Stimulated activated CD4-positive, alpha-beta T cell treated with anti-CD3 and anti-CD28 coated beads, Interleukin-12 subunit alpha, Interleukin-12 subunit beta, amount 100 ng/mL, for 24 hours (primary cell): Measurements from ENCODE around the gene NAALADL2.

ENCODE experiments used
- DNase-seq, 2 experiments: peaks; one replicate each; pipeline ENCODE4 v3.0.0-alpha.2; 2020; ENCODE audit warnings: low read depth in 2 of 2

The NAALADL2 gene

GRCh38 chr3:174973465-174973864 lies 114.3 kb downstream of the NAALADL2 start:
- no peak for DNase-seq

DNA sequence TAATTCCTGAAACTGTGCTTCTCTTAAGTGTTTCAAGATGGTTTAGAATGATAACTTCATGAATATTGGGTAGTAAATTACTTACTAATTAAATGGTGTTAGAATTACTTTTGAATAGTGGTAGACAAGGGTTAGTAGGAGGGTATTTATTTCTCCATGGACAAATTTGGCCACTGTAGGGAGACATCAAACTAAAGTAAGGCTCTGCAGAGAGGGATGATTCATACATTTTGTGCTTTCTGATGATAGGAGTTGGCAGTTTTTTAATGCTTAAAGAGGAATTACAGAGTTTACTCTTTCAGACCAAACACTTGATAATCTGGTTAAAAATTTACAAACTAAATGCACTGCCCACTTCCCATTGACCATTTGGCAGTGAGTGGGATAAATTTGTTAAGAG lies 127.6 kb downstream of the NAALADL2 start:
- no peak for DNase-seq

DNA sequence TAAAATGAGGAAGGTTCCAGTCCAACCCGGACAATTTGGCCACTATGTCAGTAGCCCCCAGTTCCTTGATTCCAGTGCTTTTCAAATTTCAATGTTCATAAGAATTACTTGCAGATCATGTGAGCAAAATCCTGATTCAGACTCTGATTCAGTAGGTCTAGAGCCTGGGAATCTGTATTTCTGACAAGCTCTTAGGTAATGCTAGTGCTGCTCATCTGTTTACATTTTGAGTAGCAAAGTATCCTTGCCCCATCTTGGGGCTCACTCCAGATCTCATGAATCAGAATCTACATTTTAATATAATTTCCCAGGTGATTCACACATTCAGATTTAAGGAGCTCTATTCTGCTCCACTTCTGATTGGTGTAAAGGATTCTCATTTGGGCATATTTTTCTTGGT lies 142.0 kb downstream of the NAALADL2 start:
- DNase-seq = no peak

DNA sequence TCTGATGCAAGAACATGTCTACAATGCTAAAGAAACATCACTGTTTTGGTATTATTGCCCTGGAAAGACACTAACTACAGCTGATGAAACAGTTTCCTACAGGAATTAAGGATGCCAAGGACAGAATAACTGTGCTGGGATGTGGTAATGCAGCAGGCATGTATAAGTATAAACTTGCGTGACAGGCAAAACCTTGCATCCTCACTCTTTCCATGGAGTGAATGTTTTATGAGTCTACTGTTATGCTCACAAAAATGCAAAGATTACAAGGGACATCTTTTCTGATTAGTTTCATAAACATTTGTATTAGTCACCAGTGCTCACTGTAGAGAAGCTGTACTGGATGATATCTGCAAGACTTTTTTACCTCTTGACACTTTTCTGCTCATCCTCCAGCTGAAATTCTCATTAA lies 143.6 kb downstream of the NAALADL2 start:
- no peak for DNase-seq

- no peak for DNase-seq
Observed at GRCh38 chr3:175003590-175003989, 144.5 kb downstream of the NAALADL2 start.

- DNase-seq = no peak
Observed at GRCh38 chr3:175005193-175005592, 146.1 kb downstream of the NAALADL2 start.

DNA sequence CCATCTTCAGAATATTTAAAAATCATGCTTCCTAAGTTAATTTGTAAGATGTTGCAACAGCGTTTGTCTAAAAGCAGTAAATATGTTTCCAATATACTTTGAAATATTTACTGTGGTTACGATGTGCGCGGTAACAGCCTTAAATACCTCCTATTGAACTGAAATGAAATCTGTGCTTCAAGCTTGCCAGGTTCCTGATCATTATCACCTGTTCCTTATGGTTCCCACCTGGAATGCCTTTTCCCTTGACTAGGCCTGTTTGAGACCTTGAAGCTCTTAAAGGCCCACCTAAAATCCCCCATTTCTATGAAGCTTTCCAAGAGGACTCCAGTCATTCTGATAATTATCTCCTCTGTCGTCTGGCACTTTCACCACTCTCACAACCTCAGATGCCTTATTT lies 146.7 kb downstream of the NAALADL2 start:
- DNase-seq = no peak

DNA sequence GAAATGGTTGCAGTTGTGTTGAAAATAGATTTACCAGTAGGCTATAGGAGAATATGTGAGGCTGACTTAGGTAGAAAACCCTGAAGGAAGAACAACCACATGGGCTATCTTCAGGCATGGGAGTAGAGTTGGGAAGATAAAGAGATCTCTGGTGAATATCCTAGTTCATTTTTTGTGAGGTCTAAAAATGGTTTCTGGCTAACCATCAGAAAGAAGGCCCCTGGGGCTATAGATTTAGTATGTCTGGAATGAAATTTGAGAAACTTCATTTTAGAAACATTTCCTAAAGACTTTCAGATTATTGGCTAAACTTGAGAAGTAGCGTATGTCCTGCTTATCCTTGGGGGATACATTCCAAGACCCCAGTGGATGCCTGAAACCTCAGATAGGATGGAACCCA lies 148.2 kb downstream of the NAALADL2 start:
- no peak for DNase-seq

- DNase-seq = no peak
Observed at GRCh38 chr3:175009295-175009694, 150.2 kb downstream of the NAALADL2 start.

- DNase-seq = no peak
Observed at GRCh38 chr3:175015056-175015635, 156.0 kb downstream of the NAALADL2 start.

- no peak for DNase-seq
Observed at GRCh38 chr3:175018946-175019727, 160.0 kb downstream of the NAALADL2 start.

DNA sequence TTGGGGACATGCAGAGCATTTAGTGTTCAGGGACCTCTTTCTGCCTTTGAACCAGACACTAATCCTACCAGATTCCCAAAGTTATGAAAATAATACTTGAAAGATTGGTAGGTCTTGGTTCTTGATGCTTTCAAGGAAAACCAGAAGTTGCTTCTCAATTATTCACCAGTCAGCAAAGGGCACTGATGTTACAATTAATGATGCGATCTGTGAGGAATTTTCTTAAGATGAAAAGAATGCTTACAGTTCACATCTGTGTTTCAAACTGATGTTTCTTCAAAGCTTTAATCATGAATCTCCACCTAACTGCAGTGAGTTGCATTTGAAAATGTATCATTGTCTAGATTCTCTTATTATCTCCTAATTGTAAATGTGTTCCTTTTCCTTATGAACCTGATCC lies 161.0 kb downstream of the NAALADL2 start:
- DNase-seq = no peak

- no peak for DNase-seq
Observed at GRCh38 chr3:175029828-175030227, 170.7 kb downstream of the NAALADL2 start.

DNA sequence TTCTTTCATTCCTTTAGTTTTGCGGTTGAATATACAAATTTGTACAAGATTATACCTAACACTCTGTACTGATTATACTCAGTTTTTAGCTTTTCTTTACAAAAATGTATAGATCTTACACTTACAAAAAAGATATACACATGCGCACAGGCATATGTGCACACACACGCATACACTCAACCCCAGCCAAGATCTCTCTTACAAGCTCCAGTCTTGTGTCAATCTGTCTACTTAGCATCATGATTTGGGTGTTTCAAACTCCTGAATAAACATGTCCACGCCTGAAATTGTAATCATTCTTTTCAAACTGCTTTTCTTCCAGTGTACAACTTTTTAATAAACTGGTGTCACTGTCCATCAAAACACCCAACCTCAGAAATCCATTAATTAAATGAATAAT lies 180.7 kb downstream of the NAALADL2 start:
- DNase-seq = no peak

DNA sequence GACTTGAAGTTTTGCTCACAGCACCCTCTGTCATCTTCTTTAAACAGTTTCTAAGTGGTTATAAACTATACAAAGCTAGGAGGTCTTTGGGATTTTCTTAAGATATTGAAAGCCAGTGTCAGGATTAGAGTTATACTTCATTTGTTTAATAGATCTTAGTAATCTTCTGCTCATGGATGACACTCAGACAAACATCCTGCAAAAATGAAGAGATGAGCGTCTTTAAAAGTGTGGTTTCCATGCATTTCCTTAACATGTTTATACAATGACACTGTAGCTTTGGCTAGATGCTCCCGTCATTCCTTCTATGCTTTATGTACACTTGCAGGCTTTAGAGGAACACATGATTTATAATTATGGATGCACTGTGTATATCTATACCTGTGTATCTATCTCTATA lies 182.2 kb downstream of the NAALADL2 start:
- DNase-seq = no peak

- no peak for DNase-seq
Observed at GRCh38 chr3:175046601-175047000, 187.5 kb downstream of the NAALADL2 start.

DNA sequence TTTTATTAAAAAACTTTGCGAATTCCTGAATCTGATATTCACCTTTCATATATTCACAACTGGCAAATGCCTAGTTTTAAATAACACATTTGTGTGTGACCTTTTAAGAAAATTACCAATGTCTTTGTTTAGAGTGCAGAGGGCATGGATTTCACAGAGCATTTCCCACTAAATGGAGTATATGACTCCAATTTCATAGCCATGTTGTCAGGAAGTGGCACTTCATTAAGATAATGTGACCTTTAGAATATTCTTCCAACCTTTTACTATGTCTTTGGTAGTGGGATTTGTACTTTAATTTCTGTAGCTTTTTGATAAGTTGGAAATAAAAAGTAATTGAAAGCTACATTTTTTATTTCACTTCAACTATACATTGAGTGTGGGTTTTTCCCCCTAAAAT lies 188.7 kb downstream of the NAALADL2 start:
- no peak for DNase-seq

GRCh38 chr3:175057401-175057800 lies 198.3 kb downstream of the NAALADL2 start:
- no peak for DNase-seq

- DNase-seq = no peak
Observed at GRCh38 chr3:175059788-175060187, 200.7 kb downstream of the NAALADL2 start.

DNA sequence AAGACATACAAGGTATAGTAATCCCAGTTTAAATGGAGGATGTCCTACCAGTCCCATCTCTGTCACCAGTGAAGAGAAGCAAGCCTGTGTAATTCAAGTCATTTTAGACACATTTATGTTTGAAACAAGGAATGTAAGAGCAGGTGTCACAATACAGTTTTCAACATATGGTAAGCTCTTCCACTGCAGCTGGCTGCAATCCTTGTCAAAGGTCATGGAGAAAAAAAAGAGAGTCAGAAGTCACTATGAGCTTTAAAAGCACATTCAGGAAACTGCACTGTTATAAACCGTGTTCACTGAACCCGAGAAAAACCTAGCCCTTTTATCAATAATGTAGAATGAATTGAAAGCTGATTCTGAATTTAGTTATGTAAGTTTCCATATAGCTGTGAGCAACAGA lies 206.4 kb downstream of the NAALADL2 start:
- no peak for DNase-seq

DNA sequence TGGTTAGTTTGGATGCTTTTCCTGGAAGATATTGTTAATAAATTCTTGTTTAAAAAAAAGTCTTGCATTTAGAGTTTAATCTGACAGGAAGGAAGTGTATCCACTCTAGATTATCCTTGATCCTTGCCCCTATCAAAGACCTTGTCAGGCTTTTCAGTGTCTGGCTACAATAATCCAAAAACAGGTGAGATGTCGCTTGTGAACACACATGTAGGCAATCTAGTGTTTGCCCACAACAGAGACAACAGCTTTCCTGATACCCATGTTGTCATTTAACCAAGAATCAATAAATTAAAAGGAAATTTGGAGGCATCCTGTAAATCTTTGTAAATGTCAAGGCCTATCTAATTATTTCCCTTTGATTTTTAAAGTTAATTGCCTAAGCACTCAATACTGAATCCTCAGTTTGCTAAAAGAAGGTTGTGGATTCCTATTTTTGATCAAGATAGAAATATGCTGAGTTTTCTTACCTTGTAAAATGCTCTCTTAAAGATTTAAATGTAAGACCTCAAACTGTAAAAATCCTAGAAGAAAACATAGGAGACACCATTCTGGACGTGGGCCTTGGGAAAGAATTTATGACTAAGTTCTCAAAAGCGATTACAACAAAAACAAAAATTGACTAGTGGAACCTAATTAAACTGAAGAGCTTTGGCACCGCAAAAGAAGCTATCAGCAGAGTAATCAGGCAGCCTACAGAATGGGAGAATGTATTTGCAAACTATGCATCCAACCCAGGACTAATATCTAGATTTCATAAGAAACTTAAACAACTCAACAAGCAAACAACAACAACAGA lies 207.7 kb downstream of the NAALADL2 start:
- no peak for DNase-seq

GRCh38 chr3:175068587-175068986 lies 209.5 kb downstream of the NAALADL2 start:
- no peak for DNase-seq

GRCh38 chr3:175070946-175071345 lies 211.8 kb downstream of the NAALADL2 start:
- DNase-seq = no peak
